Body of pancreas (tissue), 4 donors: ENCODE data around the gene C11orf58.

Experiments used
- CTCF ChIP-seq, 7 experiments: fragments of 450-650 bp in 4 of 7; fragments of 200-600 bp in 3 of 7; sonication (generic) in 3 of 7; IDR thresholded peaks; one replicate each; pipeline ENCODE4 v1.5.1; 2016 to 2019; ENCODE audit warnings: antibody characterized with exemption in 7 of 7
- POLR2A ChIP-seq, 3 donors: fragments of 450-650 bp; IDR thresholded peaks; one replicate each; pipeline ENCODE4 v1.6.1; 2016; ENCODE audit warnings: antibody characterized with exemption in 3 of 3, mild to moderate bottlenecking in 2 of 3

DNA sequence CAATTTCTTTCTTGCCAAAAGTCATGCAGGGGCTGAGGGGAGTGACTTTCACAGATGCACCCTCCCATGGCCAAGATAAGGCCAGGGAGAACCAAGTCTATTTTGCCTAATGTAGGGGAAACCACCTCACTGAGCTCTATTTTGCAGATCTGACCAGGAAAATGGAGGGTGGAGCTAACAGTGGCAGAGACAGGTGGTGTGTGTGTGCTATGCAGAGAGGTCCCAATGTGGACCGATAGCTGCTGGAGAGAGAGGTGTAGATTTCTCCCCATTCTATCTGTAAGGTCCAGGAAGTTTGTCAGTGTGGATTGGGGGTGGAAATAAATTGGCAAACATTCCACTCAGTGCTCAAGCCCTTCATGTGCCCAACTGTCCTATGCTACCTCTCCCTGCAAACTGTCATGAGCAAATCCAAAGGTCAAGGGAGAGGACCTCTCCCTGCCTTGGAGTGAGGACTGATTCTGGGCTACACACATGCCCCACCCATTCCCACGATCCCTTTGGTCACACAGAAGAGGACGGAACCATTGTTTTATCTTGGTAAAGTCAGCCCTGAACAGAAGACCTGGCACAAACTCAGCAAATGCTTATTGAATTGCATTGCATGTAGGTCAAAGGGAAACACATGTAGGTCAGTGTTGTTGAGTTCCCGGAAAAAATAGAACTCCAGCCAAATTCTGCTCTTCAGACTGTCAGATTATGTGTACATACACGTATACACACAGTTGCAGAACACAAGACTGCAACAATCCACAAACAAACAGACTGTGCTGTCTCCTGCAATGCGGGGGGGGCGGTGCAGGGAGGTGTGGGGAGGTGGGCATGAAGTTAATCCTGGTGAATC, 65.9 kb downstream of the C11orf58 start:
- TF ChIP-seq CTCF (IDR thresholded peaks at IDR 0.05) (no peak), POLR2A (IDR thresholded peaks at IDR 0.05) (no peak)
